RKO (cell line): ENCODE measurements around the gene MAST4.

Experiments
- DNase-seq: peaks from one replicate; pipeline ENCODE4 v3.0.0-alpha.2; 2016; ENCODE audit warnings: low spot score

Gene MAST4

GRCh38 chr5:66595756-66596635 is at the start of gene MAST4:
MAST4 (plus strand) TSS chr5:66596393; CDS start chr5:66596656, 263 bp downstream.
- DNase-seq: no peak

- DNase-seq: no peak
Measured at GRCh38 chr5:66546541-66546940, 49.7 kb upstream of the MAST4 start.

GRCh38 chr5:66551338-66551737 is 44.9 kb upstream of the MAST4 start:
- DNase-seq: no peak

DNA sequence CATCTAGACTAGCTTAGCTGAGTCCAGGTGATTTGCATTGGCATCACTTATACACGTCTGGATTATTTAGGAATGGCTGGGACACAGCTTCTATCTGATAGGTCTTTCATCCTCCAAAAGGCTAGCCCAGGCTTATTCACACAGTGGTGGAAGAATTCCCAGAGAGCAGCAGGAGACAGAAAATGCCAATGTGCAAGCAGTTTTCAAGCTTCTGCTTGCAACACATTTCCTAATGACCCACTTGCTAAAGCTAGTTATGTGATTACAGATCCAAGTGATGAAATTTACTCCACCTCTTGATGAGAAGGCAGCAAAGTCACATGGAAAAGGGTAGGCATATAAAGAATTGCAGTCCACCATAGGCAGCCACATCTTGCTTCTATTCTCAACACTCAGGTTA is 44.2 kb upstream of the MAST4 start:
- DNase-seq: no peak

DNA sequence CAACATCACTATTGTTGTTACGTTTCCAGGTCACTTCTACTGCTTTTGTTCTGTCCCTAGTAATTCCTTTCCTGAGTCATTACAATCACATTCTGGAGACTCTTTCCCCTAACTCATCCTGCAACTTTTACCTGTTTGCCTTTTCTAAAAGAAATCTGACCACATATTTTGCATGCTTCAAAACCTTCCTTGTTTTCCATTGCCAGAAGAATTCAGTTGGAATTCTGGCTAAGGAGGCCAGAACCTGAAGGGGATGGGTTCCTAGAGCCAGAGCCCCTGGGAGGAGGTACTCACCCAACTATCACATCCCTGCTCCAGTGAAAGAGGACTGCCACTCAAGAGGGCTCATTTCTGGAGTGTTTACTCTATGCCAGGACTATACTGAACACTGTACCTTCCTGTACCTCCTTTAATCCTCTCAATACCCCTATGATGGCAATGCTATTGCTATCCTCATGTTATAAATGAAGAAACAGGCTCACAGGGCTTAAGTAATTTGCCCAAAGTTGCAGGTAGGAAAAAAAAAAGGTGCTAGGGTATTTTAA is 42.8 kb upstream of the MAST4 start:
- no peak for DNase-seq

DNA sequence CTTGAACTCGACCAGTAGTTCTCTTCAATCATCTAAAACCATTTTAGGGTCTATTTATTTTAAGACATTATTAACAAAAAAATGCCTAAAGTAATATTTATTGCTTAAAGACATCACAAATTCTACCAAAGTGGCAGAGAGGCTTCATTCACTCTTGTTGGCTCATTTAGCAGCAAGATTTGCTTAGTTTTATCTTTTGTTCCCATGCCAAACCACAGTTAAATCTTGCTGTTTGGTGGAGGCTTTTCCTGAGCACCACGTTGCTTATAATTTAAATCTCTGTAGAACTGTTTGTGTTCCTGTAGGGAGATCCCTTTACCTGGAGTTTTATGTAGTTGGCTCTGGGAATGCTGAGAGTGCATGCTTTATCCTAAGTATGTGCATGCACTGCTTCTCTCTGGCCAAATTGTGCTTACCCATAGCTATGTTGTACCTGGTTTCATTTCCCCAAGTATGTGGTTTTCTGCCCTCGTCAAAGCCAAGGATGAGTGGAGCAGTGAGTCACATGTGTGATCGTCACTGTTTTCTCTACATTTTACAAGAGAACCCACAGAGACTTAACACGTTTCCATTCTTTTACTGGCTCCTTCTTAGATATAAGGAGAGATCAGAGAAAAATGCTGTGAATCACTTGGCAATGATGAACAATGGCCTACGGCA is 42.1 kb upstream of the MAST4 start:
- DNase-seq: peak; percentile 40

GRCh38 chr5:66554884-66555283 is 41.3 kb upstream of the MAST4 start:
- no peak for DNase-seq

GRCh38 chr5:66558560-66558959 is 37.6 kb upstream of the MAST4 start:
- no peak for DNase-seq

- DNase-seq: no peak
Measured at GRCh38 chr5:66560371-66560770, 35.8 kb upstream of the MAST4 start.

DNA sequence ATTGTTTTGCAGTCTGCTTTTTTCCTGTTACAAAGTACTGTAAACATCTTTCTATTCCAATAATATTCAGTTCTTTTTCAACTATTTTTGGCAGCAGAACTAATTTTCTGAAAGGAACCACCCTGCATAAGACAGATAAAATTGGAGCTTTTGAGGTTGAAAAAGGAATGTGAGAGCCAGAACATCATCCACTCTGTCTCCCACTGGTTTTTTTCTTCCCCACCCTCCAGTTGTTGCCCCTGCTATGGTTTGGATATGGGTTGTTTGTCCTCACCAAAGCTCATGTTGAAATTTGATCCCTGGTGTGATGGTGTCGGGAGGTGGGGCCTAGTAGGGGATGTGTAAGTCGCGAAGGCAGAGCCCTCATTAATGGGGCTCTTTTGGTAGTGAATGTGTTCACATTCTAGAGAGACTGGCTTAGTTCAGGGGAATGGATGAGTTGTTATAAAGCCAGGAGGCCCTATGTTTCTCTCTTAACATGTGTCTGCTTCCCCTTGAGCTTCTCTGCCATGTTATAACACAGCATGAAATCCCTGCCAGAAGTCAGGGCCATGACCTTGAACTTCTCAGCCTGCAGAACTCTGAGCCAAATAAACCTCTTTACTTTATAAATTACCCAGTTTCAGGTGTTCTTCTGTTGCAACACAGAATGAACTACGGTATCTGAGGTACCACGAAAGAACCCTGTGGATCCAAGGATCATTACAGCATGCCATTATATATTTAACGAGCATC is 34.8 kb upstream of the MAST4 start:
- no peak for DNase-seq

GRCh38 chr5:66565878-66566277 is 30.3 kb upstream of the MAST4 start:
- no peak for DNase-seq

DNA sequence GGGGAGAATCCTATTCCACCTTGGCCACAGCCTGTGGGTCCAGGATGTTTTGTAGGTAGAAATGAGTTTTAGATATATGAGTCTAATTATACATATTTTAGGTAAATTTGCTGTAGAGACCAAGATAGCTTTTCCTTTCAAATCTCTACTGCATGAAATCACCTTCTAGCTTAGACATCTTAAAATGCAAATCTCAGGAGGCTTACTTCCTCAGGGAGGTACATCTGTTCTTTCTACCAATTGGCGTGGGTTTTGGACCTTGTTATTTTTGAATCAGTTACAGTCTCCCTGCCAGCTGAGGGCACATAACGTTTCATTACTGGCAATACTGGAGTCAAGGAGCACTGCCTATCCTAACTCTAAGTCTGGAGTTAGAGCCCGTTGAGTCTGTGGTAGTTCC is 28.7 kb upstream of the MAST4 start:
- no peak for DNase-seq

DNA sequence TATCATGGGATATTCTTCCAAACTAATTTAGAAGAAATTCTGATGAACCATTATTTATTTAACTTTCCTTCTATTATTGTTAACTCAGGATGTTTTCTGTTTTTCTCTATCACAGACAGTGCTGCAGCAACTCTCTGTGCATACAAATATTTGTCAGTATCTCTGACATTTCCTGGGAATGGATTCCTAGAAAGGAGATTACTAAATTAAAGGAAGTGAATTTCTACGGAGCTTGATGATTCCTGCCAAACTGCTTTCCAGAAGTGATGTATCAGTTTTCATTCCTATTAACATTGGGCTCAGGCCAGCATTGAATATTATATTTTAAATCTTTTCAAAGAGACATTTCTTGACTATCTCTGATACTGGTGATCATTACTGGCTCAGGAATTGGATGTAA is 26.0 kb upstream of the MAST4 start:
- DNase-seq: no peak

DNA sequence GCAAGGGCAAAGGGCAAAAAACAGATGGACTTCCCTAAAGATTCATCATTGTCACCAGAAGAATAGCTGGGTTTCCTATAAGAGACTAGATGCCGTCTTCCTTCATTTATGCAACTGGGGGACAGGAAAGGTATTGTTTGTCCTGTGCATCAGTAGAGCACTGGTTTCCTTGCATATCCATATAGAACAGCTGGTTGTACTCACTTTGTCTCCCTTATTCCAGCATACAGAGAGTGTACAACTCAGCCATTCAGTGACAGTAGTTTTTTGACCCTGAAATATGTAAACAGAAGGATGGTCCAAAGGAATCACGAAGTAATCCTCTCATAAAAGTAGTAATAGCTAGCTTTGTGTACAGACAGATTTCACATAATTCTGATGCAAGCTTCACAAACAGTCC is 22.5 kb upstream of the MAST4 start:
- no peak for DNase-seq

DNA sequence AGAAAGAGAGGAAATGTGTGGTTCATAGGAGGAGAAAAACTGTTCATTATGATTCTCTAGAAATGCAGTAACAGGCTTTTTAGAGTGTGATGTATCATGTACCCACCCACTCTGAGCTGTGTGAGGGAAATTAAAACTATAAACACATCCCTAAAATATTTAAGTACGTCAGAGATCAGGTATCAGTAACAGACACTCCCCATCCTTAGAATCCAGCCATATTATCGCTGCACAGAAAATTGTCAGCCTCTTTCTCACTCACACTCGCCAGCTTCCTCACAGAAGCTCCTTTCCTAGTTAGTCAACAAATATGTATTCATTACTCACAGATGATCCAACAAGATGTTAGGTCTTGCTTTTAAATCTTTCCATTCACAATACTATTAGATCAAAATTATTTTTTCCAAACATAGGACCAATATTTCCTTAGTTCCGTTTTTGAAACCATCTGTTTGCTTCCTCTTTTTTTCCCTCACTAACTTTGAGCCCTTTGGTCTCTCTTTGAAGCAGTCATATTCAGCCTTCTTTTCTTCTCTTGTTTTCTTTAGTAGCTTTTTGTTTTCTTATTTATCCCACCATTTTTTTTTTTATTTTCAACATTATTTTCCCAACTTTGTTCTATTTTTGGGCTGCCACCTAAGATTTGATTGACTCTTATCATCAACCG is 13.6 kb upstream of the MAST4 start:
- DNase-seq: peak; percentile 64

GRCh38 chr5:66585291-66585690 is 10.9 kb upstream of the MAST4 start:
- DNase-seq: no peak

DNA sequence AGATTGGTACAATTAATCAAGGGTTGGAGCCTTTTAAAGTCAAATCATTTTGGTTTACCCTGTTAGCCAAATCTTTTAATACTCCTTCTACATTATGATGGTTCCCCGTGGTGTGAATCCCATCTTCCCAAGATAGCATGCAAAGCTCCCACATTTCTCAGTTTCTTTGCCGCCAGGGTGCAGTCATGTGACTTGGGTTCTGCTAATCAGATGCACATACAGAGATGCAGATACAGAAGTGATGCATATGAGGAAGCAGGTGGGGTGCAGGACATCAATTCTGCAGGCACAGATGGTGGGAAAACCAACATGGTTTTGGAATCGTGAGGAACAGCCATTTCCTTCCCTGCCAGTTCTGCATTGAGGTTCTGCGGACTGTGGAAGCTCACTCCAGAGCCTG is 8.4 kb upstream of the MAST4 start:
- DNase-seq: no peak

DNA sequence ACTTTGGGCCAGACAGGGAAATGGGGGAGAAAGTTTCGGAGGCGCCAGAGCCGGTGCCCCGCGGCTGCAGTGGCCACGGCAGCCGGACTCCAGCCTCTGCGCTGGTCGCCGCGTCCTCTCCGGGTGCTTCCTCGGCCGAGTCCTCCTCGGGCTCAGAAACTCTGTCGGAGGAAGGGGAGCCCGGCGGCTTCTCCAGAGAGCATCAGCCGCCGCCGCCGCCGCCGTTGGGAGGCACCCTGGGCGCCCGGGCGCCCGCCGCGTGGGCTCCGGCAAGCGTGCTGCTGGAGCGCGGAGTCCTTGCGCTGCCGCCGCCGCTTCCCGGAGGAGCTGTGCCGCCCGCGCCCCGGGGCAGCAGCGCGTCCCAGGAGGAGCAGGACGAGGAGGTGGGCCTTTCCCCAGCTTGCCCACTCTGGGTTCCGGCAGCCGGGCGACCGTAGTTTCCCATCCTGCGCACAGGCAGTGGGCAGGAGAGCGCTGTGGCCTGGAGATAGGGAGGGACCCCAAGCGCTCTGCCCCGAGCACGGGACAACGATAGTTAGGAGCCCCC is 516 bp downstream of the MAST4 start:
- no peak for DNase-seq

DNA sequence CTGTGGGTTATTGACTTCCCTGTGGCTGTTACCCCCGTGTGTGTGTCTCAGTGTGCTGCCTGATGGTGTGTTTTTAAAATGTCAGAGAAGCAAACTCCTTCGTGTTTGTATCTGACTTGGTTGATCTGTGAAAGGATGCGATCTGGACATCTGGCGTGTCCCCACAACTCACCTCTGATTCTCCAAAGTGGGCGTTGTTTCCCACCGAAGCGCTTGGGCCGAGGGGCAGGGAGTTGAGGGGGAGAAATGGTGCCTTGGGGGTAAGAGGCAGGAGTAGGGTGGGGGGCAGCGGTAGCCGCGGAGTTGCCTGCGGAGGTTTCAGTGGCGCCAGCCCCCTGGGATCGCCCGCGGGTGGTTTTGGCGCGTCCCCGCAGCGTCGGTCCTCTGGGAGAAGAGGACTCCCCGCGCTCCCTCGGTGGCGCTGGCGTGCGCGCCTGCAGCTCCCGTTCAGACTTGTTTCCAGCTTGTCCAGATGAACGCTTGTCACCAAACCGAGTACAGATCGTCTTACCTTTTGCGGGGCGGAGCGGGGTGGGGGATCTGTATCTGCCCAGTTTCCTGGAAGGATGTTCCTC is 1.1 kb downstream of the MAST4 start:
- no peak for DNase-seq

DNA sequence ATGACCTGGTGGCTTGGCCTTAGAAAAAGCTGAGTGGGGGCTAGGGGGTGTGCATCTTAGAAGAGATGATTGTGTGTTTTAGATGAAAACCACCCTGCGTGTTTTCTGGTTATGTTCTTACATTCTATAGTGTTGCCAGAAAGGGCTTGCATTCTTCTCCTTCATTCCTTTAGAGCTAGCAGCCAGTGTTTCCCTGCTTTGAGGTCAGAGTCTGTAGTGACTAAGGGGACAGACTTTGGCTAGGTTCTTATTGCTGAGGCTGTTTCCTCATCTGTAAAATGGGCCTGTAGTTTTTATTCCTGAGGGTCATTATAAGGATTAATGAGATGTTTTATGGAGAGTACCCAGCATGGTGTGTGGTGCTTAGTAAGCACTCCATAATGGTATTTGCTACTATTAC is 6.4 kb downstream of the MAST4 start:
- DNase-seq: no peak

GRCh38 chr5:66603164-66603563 is 7.0 kb downstream of the MAST4 start:
- no peak for DNase-seq
